GM23248 (cell line): ENCODE measurements around the gene OPN5. TPM values are rescaled to one million over a fixed set of nuclear protein-coding genes. Genes with fewer than 3 reads are reported as not detected.

Experiments used
- DNase-seq: peaks from one replicate; pipeline ENCODE4 v3.0.0-alpha.2; 2015
- H2AFZ ChIP-seq: fragments of 200-600 bp; sonication (generic); 2 replicates; pipeline ENCODE4 v1.6.1; 2016; ENCODE audit warnings: antibody characterized with exemption
- H3F3A ChIP-seq: fragments of 200-600 bp; sonication (generic); 2 replicates; pipeline ENCODE4 v1.6.1; 2016; ENCODE audit warnings: mild to moderate bottlenecking, antibody characterized with exemption, mixed run types; ENCODE audit not compliant: insufficient read depth
- H3K27ac ChIP-seq: fragments of 200-600 bp; sonication (generic); 2 replicates; pipeline ENCODE4 v1.5.1; 2016; ENCODE audit warnings: mild to moderate bottlenecking
- H3K27me3 ChIP-seq: fragments of 200-600 bp; sonication (generic); replicated peaks from 2 replicates; pipeline ENCODE4 v1.6.1; 2016; ENCODE audit warnings: mild to moderate bottlenecking; ENCODE audit not compliant: insufficient read depth
- H3K36me3 ChIP-seq: fragments of 200-600 bp; sonication (generic); 2 replicates; pipeline ENCODE4 v1.6.1; 2016; ENCODE audit warnings: low read depth, mild to moderate bottlenecking
- H3K4me1 ChIP-seq: fragments of 200-600 bp; sonication (generic); 2 replicates; pipeline ENCODE4 v1.6.1; 2016; ENCODE audit warnings: mild to moderate bottlenecking; ENCODE audit not compliant: insufficient read depth
- H3K4me2 ChIP-seq: fragments of 200-600 bp; sonication (generic); one replicate; pipeline ENCODE4 v1.6.1; 2016; ENCODE audit warnings: mild to moderate bottlenecking; ENCODE audit not compliant: unreplicated experiment
- H3K4me3 ChIP-seq: fragments of 200-600 bp; sonication (generic); 2 replicates; pipeline ENCODE4 v1.5.1; 2016; ENCODE audit warnings: mild to moderate bottlenecking
- H3K79me2 ChIP-seq: fragments of 200-600 bp; sonication (generic); 2 replicates; pipeline ENCODE4 v1.6.1; 2016; ENCODE audit warnings: mild to moderate bottlenecking; ENCODE audit not compliant: insufficient read depth
- H3K9ac ChIP-seq: fragments of 200-600 bp; sonication (generic); 2 replicates; pipeline ENCODE4 v1.6.1; 2016; ENCODE audit warnings: mild to moderate bottlenecking
- H3K9me2 ChIP-seq: fragments of 200-600 bp; sonication (generic); 2 replicates; pipeline ENCODE4 v1.6.1; 2016; ENCODE audit warnings: mixed run types, mild to moderate bottlenecking, moderate library complexity; ENCODE audit not compliant: insufficient read depth
- H3K9me3 ChIP-seq: fragments of 200-600 bp; sonication (generic); one replicate; pipeline ENCODE4 v1.6.1; 2017; ENCODE audit warnings: low read depth
- H4K20me1 ChIP-seq: fragments of 200-600 bp; sonication (generic); 2 replicates; pipeline ENCODE4 v1.6.0; 2016; ENCODE audit not compliant: insufficient read depth
- EZH2 ChIP-seq: fragments of 200-600 bp; sonication (generic); IDR thresholded peaks from 2 replicates; pipeline ENCODE4 v1.6.1; 2018; ENCODE audit warnings: antibody characterized with exemption, mild to moderate bottlenecking; ENCODE audit not compliant: insufficient read depth, poor library complexity, severe bottlenecking
- EZH2phosphoT487 ChIP-seq: fragments of 200-600 bp; sonication (generic); IDR thresholded peaks from 2 replicates; pipeline ENCODE4 v1.6.1; 2018; ENCODE audit warnings: antibody characterized with exemption, moderate library complexity, mild to moderate bottlenecking, low read depth; ENCODE audit not compliant: insufficient read depth
- WGBS, 2 experiments: methylation state at CpG; one replicate each; pipeline ENCODE4 v1.1.6; 2015 to 2017; ENCODE audit warnings: low lambda C conversion rate in 2 of 2, low coverage in 1 of 2; ENCODE audit errors: missing lambda C conversion rate in 2 of 2; 5-methylcytosine and 5-hydroxymethylcytosine counted together
- in situ Hi-C: fragments of 300-500 bp; cut with MboI; formaldehyde crosslinking; loops from 2 replicates; pipeline ENCODE4 v1.15.0; 2020
- polyA plus RNA-seq: library from polyadenylated mRNA; unstranded; fragments of >200 nt; fragmentation: Nextera tagmentation; extraction: Ambion mirVana; gene quantifications from 2 replicates; pipeline ENCODE4 v1.2.1, GENCODE V29; 2016
- small RNA-seq: library from RNA; depleted of rRNA; stranded (forward); fragments of <200 nt; gene quantifications from one replicate; pipeline ENCODE3, GENCODE V24; 2014; ENCODE audit warnings: low read depth, low replicate concordance
- total RNA-seq: library from RNA; depleted of rRNA; stranded (reverse); fragments of >200 nt; shearing (Covaris generic); gene quantifications from 2 replicates; pipeline ENCODE4 v1.2.3, GENCODE V29; 2014; rRNA removed

OPN5 gene
- total and polyA plus RNA-seq, 2 experiments from 2014 or later = not detected

- Histone ChIP-seq H3K9ac (no peak overlapping the region), H3K36me3 (no peaks in the 10 kb centered on the region), H3K79me2 (no peaks in the 10 kb centered on the region), H2AFZ (no peak overlapping the region), H3K9me3 (no peaks in the 10 kb centered on the region), H3K27me3 (no peaks in the 10 kb centered on the region), H3K4me3 (no peak overlapping the region), H3K4me2 (no peak overlapping the region), H4K20me1 (no peaks in the 10 kb centered on the region), H3K4me1 (no peaks in the 10 kb centered on the region), H3K27ac (no peak overlapping the region), H3K9me2 (no peaks in the 10 kb centered on the region), H3F3A (no peaks in the 10 kb centered on the region)
- in situ Hi-C loops = no loop called here
- no peak for TF ChIP-seq EZH2
- no peak for TF ChIP-seq EZH2phosphoT487
- no peak for DNase-seq
- 4 to 6% methylated on average over 1 of the region's 1 CpG for WGBS, 2 experiments
Observed at GRCh38 chr6:47875593-47875992, 93.8 kb downstream of the OPN5 start.

Small RNA genes within 50 kb of the gene (small RNA-seq; reads per million reads assigned to genes)
- not detected for gene RNU1-105P

Other genes starting within 250 kb of the OPN5 start
- 0.11 TPM in 1 of 2 replicates, not detected in the other for gene ADGRF4, start 83.5 kb upstream of the OPN5 start, total RNA-seq
- gene ADGRF4, start 83.5 kb upstream of the OPN5 start, polyA plus RNA-seq = not detected in 2 replicates